Measurements from ENCODE around the gene TRIP4.
A peak's percentile ranks its signal among the peaks of the same experiment; 100 is the strongest.
"Not testable (repeated sequence)": the region's sequence is repeated elsewhere in the genome, so short reads cannot be mapped to it uniquely, and the experiment has no call there.

Gene TRIP4

GRCh38 chr15:64387562-64388168, at the start of gene TRIP4:
TSS of gene TRIP4 (plus strand) at chr15:64387836. CDS start at chr15:64387864, 28 bp downstream.
- peak; percentile 48 to 97 (median 90) for DNase-seq

GRCh38 chr15:64340355-64340754, 47.3 kb upstream of the TRIP4 start:
- no peak for DNase-seq

- DNase-seq, result no peak
These were observed 45.7 kb upstream of the TRIP4 start for GRCh38 chr15:64341961-64342360.

- no peak for DNase-seq
These were observed 44.4 kb upstream of the TRIP4 start for GRCh38 chr15:64343222-64343621.

DNA sequence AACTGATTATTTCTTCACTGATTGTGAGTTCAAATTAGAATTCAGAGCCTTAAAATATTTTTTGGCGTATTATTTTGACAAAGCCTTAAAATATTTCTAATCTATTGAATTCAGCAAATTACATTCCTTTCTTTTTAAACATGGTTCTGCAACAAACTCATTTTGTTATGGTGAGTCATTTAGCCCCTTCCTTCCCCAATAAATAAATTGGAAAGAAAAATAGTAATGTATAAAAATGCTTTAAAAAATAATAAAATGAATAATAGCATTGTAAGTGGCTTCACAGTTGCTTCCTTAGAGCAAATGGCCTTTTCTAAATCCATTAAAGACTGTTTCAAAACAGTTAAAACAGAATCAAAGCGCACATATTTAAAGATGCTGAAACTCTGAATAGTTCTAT, 43.8 kb upstream of the TRIP4 start:
- DNase-seq, result no peak

DNA sequence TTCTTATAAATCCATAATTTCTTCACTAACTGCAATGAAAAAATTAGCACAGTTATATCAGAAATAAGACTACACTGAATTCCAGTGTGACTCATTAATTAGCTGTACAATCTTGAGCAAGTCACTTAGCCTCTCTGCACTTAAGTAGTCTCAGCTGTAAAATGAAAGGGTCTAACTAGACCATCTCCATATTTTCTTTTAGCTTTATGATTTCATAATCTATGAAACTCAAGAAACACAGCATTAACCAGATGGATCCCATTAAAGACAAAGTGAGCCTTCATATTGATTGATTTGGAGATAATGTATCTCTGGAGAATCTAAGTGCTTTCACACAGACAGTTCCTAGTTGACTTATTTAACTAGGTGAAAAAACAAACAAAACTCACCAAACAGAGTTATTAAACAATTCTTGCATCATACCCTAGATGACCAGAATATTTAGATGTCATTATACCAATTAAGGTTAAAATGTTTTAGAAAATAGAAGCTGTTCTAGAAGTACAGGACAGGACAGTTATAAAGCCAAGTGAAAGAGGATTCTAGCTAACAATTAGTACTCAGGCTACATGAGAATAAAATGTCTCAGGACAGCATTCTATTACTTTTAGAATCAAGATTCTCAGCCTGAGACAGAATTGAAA, 42.9 kb upstream of the TRIP4 start:
- DNase-seq, result no peak

DNA sequence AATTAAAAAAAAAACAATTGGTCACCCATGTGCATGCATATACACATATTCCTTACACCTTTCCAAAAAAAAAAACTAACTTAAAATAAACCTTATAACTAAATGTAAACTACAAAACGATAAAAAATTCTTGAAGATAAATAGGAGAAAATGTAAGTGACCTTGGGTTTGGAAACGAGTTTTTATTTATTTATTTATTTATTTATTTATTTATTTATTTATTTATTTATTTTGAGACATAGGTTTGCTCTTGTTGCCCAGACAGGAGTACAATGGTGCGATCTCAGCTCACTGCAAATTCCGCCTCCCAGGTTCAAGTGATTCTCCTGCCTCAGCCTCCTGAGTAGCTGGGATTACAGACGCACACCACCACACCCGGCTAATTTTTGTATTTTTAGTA, 41.4 kb upstream of the TRIP4 start:
- DNase-seq, result not testable (repeated sequence)

- DNase-seq, result no peak
These were observed 39.2 kb upstream of the TRIP4 start for GRCh38 chr15:64348455-64348854.

DNA sequence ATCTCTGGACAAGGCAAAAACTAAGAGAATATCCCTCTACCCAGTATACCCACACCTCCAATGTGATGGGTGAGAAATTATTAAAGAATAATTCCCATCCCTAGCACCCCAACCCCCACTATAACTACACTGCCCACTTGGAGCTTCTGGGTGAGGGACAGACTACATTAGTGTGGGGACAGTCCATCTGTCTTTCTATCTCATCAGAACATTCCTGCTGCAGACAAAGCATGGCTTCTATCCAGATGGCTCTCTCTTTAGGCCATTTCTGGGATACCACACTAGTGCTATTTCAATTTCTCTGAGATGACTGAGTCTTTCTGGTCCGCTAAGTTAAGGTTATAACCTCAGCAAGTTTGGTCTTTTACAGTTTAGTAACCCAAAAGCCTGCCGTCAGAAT, 38.3 kb upstream of the TRIP4 start:
- no peak for DNase-seq

DNA sequence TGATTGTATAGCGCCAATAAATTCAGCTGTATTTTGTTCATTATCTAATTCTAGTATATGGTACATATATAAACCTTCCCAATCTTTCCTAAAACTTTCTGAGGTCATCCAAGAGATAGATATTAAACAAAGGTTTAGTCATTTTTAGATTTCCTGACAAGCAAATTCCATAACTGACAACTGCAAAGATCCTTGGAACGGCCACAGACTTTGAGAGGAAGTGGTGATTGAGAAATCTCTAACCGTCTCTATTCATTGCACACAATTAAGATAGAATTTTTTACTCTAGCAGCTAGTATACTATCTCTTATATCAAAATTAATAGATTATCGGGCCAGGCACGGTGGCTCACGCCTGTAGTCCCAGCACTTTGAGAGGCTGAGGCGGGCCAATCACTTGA, 36.4 kb upstream of the TRIP4 start:
- no peak for DNase-seq

GRCh38 chr15:64354688-64355344, 32.8 kb upstream of the TRIP4 start:
- no peak for DNase-seq

GRCh38 chr15:64355348-64355943, 32.2 kb upstream of the TRIP4 start:
- peak in 13 of 58 donors; percentile 13 to 68 (median 31) for DNase-seq

- peak; percentile 67 to 98 (median 93) for DNase-seq
These were observed 31.5 kb upstream of the TRIP4 start, which contains the start of gene CSNK1G1 for GRCh38 chr15:64355944-64356709. TSS of gene CSNK1G1 (minus strand) at chr15:64356173. CDS start at chr15:64300499, 55,674 bp downstream.

DNA sequence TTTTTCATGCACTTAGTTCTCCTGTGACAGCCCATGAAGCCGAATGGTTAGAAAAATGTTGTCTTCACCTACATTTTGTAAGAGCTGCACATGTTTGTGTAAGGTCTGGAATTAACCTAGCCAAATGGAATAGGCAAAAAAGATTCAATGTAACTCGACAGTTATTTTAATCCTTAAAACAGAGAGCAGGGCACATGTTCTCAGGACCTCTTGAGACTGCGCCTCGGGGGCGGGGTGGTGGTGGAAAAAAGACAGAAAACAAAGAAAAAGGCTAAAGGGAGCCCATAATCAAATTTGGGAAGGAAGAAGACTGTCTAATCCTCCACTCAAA, 31.0 kb upstream of the TRIP4 start:
- no peak for DNase-seq

DNA sequence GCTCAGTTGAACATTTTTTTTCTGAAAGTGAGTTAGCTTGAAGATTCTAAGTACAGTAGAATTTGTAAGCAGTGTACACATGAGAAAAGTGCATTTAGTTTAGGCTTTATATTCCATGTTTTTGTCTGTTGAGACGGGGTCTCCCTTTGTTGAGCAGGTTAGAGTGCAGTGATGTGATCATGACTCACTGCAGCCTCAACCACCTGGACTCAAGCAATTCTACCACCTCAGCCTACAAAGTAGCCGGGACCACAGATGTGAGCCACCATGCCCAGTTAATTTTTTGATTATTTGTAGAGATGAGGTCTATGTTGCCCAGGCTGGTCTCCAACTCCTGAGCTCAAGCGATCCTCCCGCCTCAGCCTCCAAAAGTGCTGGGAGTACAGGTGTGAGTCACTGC, 26.4 kb upstream of the TRIP4 start:
- no peak for DNase-seq

- no peak for DNase-seq
These were observed 18.5 kb upstream of the TRIP4 start for GRCh38 chr15:64369078-64369607.

- DNase-seq, result not testable (repeated sequence)
These were observed 16.3 kb upstream of the TRIP4 start for GRCh38 chr15:64371383-64371782.

DNA sequence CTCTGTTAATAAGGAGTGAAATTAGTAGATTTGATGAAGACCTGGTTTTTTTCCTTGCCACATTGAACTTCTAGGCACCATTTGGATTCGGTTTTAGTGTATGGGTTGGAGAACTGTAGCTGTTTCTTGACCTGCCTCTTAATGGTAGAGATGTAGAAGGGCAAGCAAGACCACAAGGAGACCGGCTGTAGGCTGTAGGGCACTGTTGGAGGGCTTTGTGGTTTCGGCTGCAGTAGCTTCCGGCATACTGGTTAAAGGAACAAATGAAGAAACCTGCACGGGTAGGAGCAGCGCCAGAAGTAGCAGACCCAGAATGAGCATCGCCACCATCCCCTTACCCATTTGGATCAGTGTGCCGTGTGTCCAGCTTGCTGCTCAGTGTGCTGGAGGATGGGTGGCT, 14.3 kb upstream of the TRIP4 start:
- DNase-seq, result no peak

- peak in 1 of 58 donors; percentile 2 for DNase-seq
These were observed 8.2 kb upstream of the TRIP4 start for GRCh38 chr15:64379216-64379960.

GRCh38 chr15:64380130-64380870, 7.3 kb upstream of the TRIP4 start:
- not testable (repeated sequence) for DNase-seq
